Prostate gland (tissue), 2 donors: Measurements from ENCODE around the gene IL4.

Experiments
- POLR2A ChIP-seq: fragments of 450-650 bp; IDR thresholded peaks from one replicate; pipeline ENCODE4 v1.6.1; 2016; ENCODE audit warnings: antibody characterized with exemption, mild to moderate bottlenecking
- POLR2AphosphoS5 ChIP-seq: sonication (generic); formaldehyde crosslinking; IDR thresholded peaks from one replicate; pipeline ENCODE4 v1.6.1; 2017; ENCODE audit warnings: antibody characterized with exemption
- TF ChIP-seq, protein P1 (sequence below), 4 experiments: fragments of 200-600 bp in 2 of 4; fragments of 450-650 bp in 2 of 4; sonication (generic) in 2 of 4; IDR thresholded peaks; 1 replicate in 3 of 4; 2 replicates in 1 of 4; pipeline ENCODE4 v1.5.1; 2016 to 2019; ENCODE audit warnings: antibody characterized with exemption in 4 of 4, mild to moderate bottlenecking in 2 of 4, moderate library complexity in 2 of 4

DNA sequence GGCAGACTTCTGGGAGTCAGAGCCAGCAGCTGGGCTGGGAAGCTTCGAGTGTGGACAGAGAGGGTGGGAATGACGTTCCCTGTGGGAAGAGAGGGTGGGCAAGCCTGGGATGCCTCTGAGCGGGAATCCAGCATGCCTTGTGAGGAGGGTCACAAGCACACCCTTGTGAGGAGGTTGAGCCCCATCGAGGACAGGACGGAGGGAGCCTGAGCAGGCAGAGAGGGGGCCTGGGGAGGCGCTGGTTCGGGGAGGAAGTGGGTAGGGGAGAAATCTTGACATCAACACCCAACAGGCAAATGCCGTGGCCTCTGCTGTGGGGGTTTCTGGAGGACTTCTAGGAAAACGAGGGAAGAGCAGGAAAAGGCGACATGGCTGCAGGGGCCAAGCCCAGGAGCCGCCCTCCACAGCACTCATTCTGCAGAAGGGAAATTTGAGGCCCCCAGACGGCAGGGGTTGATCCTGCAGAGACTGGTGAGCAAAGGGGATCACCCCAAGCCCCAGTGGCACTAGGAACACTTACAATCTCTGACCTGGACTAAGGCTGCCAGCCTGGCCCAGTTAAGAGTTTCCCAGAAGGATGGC is 16.9 kb upstream of the IL4 start:
- TF ChIP-seq, protein P1, sequence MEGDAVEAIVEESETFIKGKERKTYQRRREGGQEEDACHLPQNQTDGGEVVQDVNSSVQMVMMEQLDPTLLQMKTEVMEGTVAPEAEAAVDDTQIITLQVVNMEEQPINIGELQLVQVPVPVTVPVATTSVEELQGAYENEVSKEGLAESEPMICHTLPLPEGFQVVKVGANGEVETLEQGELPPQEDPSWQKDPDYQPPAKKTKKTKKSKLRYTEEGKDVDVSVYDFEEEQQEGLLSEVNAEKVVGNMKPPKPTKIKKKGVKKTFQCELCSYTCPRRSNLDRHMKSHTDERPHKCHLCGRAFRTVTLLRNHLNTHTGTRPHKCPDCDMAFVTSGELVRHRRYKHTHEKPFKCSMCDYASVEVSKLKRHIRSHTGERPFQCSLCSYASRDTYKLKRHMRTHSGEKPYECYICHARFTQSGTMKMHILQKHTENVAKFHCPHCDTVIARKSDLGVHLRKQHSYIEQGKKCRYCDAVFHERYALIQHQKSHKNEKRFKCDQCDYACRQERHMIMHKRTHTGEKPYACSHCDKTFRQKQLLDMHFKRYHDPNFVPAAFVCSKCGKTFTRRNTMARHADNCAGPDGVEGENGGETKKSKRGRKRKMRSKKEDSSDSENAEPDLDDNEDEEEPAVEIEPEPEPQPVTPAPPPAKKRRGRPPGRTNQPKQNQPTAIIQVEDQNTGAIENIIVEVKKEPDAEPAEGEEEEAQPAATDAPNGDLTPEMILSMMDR (IDR thresholded peaks at IDR 0.05) = no peak
- TF ChIP-seq POLR2A (no peak), POLR2AphosphoS5 (no peak)
